ENCODE measurements around the gene AMACR.
"Not testable (repeated sequence)": the region's sequence is repeated elsewhere in the genome, so short reads cannot be mapped to it uniquely, and the experiment has no call there.

Gene AMACR

GRCh38 chr5:34038390-34038789 lies 30.5 kb upstream of the AMACR start:
- in situ Hi-C loops (cut with MboI; ENCODE audit: low pct_unique_long_range_greater_than_20kb, low sequenced_read_pairs, unreplicated experiment) = no loop called here
- TF ChIP-seq CTCF (IDR thresholded peaks at IDR 0.05; ENCODE audit: extremely low read depth, insufficient read depth, missing control alignments) = no peak
- no peak for DNase-seq (ENCODE audit: low spot score)

- in situ Hi-C loops (cut with MboI; ENCODE audit: low pct_unique_long_range_greater_than_20kb, low sequenced_read_pairs, unreplicated experiment) = no loop called here
- no peak for TF ChIP-seq CTCF (IDR thresholded peaks at IDR 0.05; ENCODE audit: extremely low read depth, insufficient read depth, missing control alignments)
- no peak for DNase-seq (ENCODE audit: low spot score)
These were observed 29.9 kb upstream of the AMACR start for GRCh38 chr5:34037726-34038125.

GRCh38 chr5:34035756-34036155 lies 27.9 kb upstream of the AMACR start:
- no peak for TF ChIP-seq CTCF (IDR thresholded peaks at IDR 0.05; ENCODE audit: extremely low read depth, insufficient read depth, missing control alignments)
- DNase-seq (ENCODE audit: low spot score) = no peak
- in situ Hi-C loops (cut with MboI; ENCODE audit: low pct_unique_long_range_greater_than_20kb, low sequenced_read_pairs, unreplicated experiment) = no loop called here

GRCh38 chr5:34034534-34035327 lies 26.9 kb upstream of the AMACR start:
- TF ChIP-seq CTCF (IDR thresholded peaks at IDR 0.05; ENCODE audit: extremely low read depth, insufficient read depth, missing control alignments) = no peak
- DNase-seq (ENCODE audit: low spot score) = no peak
- in situ Hi-C loops (cut with MboI; ENCODE audit: low pct_unique_long_range_greater_than_20kb, low sequenced_read_pairs, unreplicated experiment) = no loop called here

GRCh38 chr5:34031966-34032365 lies 24.1 kb upstream of the AMACR start:
- in situ Hi-C loops (cut with MboI; ENCODE audit: low pct_unique_long_range_greater_than_20kb, low sequenced_read_pairs, unreplicated experiment) = no loop called here
- no peak for TF ChIP-seq CTCF (IDR thresholded peaks at IDR 0.05; ENCODE audit: extremely low read depth, insufficient read depth, missing control alignments)
- DNase-seq (ENCODE audit: low spot score) = no peak

- in situ Hi-C loops (cut with MboI; ENCODE audit: low pct_unique_long_range_greater_than_20kb, low sequenced_read_pairs, unreplicated experiment) = no loop called here
- DNase-seq (ENCODE audit: low spot score) = no peak
- no peak for TF ChIP-seq CTCF (IDR thresholded peaks at IDR 0.05; ENCODE audit: extremely low read depth, insufficient read depth, missing control alignments)
These were observed 23.3 kb upstream of the AMACR start for GRCh38 chr5:34031117-34031516.

GRCh38 chr5:34030585-34030984 lies 22.7 kb upstream of the AMACR start:
- in situ Hi-C loops (cut with MboI; ENCODE audit: low pct_unique_long_range_greater_than_20kb, low sequenced_read_pairs, unreplicated experiment); DNase-seq (ENCODE audit: low spot score): not testable (repeated sequence)

All from GM13977 (cell line).